Thyroid gland (tissue), 4 donors: ENCODE measurements around the gene ACP2.

Experiments used
- POLR2A ChIP-seq, 2 donors: fragments of 450-650 bp; IDR thresholded peaks; one replicate each; pipeline ENCODE4 v1.6.1; 2017; ENCODE audit warnings: antibody characterized with exemption in 2 of 2, mild to moderate bottlenecking in 2 of 2, moderate library complexity in 1 of 2
- TF ChIP-seq, protein P1 (sequence below), 6 experiments: fragments of 200-600 bp in 3 of 6; fragments of 450-650 bp in 3 of 6; sonication (generic) in 3 of 6; IDR thresholded peaks; one replicate each; pipeline ENCODE4 v1.5.1; 2016 to 2019; ENCODE audit warnings: antibody characterized with exemption in 6 of 6, mild to moderate bottlenecking in 2 of 6, inconsistent platforms in 1 of 6, moderate library complexity in 1 of 6

DNA sequence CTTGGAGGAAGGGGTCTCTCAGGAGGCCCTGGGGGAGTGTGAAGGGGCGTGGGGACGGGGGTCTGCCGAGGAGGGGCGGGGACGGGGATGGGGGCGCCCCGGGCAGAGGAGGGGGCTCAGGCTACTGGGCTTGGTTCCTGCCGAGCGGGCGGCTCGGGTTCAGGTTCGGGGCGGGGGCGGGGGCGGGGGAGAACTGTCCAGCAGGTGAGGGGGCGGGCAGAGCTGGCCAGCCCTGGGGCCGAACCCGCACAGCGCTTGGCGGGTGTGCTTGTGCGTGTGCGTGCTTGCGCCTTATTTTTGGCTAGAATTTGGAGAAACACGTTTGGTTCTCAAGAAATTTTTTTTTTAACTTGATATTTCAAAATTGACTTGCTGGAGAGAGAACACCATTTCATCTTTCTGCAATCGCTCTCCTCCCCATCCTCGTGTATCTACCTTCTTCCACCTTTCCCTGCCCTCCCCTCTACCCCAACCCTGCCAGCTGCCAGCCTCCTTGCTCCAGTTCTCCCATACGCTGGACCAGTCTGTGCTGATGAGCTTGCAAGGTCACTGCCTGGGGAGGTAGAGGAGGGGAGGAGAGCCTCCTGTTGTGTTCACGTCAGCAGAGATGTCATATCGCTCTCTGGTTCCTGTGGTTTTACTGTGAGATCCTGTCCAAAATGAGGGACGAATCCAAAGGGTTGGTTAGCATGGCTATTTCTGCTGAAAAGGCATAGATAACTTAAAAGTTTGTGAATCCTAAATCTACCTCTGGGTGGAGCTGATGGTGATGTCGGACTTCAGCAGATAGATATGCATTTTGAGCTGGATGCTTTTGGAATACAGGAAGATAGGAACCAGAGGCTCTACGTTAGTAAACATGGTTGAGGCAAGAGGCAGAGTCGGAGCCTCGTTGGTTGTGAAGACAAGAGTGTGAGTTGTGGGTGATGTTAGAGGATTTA is 22.0 kb upstream of the ACP2 start:
- TF ChIP-seq, protein P1, sequence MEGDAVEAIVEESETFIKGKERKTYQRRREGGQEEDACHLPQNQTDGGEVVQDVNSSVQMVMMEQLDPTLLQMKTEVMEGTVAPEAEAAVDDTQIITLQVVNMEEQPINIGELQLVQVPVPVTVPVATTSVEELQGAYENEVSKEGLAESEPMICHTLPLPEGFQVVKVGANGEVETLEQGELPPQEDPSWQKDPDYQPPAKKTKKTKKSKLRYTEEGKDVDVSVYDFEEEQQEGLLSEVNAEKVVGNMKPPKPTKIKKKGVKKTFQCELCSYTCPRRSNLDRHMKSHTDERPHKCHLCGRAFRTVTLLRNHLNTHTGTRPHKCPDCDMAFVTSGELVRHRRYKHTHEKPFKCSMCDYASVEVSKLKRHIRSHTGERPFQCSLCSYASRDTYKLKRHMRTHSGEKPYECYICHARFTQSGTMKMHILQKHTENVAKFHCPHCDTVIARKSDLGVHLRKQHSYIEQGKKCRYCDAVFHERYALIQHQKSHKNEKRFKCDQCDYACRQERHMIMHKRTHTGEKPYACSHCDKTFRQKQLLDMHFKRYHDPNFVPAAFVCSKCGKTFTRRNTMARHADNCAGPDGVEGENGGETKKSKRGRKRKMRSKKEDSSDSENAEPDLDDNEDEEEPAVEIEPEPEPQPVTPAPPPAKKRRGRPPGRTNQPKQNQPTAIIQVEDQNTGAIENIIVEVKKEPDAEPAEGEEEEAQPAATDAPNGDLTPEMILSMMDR (IDR thresholded peaks at IDR 0.05), result no peak
- no peak for TF ChIP-seq POLR2A (IDR thresholded peaks at IDR 0.05)
